Suprapubic skin (tissue), 3 donors: ENCODE data around the gene FEM1A.

ENCODE experiments used
- CTCF ChIP-seq, 2 donors: fragments of 200-600 bp in 1 of 2; fragments of 450-650 bp in 1 of 2; sonication (generic) in 1 of 2; IDR thresholded peaks; one replicate each; pipeline ENCODE4 v1.5.1; 2016 to 2019; ENCODE audit warnings: antibody characterized with exemption in 2 of 2, mild to moderate bottlenecking in 1 of 2, moderate library complexity in 1 of 2
- POLR2A ChIP-seq, 2 donors: fragments of 450-650 bp; IDR thresholded peaks; one replicate each; pipeline ENCODE4 v1.6.1; 2017; ENCODE audit warnings: antibody characterized with exemption in 2 of 2, mild to moderate bottlenecking in 2 of 2, moderate library complexity in 2 of 2

- TF ChIP-seq CTCF (IDR thresholded peaks at IDR 0.05) (no peak), POLR2A (IDR thresholded peaks at IDR 0.05) (no peak)
These were observed 17.4 kb upstream of the FEM1A start for GRCh38 chr19:4774136-4774535.
